D721Med (cell line): ENCODE data around the gene APOL1.

Source experiments
- DNase-seq: peaks from one replicate; pipeline ENCODE4 v3.0.0; 2011; ENCODE audit warnings: low spot score; ENCODE audit not compliant: insufficient read length
- FAIRE-seq: peaks from 2 replicates; lab custom pipeline; 2011; peaks lifted over from hg19 to GRCh38; lab: Jason Lieb, UNC
- TF ChIP-seq, protein P1 (sequence below): IDR thresholded peaks from 2 replicates; pipeline ENCODE4 v1.5.1; 2012; ENCODE audit warnings: mild to moderate bottlenecking, control low read depth; ENCODE audit not compliant: insufficient read depth; ENCODE audit errors: missing control alignments

Gene APOL1

GRCh38 chr22:36274531-36274930 is 21.6 kb downstream of the APOL1 start:
- no peak for DNase-seq
- no peak for FAIRE-seq
- TF ChIP-seq, protein P1, sequence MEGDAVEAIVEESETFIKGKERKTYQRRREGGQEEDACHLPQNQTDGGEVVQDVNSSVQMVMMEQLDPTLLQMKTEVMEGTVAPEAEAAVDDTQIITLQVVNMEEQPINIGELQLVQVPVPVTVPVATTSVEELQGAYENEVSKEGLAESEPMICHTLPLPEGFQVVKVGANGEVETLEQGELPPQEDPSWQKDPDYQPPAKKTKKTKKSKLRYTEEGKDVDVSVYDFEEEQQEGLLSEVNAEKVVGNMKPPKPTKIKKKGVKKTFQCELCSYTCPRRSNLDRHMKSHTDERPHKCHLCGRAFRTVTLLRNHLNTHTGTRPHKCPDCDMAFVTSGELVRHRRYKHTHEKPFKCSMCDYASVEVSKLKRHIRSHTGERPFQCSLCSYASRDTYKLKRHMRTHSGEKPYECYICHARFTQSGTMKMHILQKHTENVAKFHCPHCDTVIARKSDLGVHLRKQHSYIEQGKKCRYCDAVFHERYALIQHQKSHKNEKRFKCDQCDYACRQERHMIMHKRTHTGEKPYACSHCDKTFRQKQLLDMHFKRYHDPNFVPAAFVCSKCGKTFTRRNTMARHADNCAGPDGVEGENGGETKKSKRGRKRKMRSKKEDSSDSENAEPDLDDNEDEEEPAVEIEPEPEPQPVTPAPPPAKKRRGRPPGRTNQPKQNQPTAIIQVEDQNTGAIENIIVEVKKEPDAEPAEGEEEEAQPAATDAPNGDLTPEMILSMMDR = no peak

DNA sequence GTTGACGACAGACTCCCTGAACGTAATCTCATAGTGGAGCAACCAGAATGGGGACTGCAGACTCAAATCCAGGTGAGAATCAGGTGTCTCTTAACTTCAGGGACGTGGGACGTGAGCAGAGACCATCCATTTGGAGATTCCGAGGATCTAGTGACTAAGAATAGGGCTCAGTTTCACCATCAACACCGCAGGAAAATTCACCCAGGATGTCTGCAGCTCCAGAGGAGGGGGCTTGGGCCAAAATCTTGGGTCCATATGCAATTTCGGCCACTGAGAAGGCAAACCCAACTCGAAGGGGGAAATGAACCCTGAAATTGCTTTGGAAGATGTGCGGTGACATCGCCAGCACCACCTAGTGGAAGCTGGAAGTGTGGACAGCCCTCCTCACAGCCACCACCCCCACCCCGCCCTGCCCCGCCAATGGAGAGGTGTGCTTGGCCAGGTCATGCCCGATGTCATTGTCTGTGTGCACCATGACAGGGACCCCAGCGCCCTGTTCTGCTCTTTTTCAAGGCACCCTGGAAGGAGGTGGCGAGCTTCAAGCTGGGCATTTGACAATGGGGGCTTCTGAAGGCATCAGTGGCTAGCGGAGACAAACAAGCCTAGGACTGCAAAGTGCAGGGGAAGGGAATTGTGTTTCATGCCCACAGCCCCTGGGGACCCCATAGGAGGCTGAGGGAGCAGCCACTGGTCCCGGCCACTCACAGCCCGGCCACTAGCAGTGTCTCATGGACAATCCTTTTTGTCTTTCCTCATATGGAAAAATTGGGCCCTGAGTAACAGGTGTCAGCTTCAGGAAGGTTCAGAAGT is 24.8 kb downstream of the APOL1 start:
- DNase-seq = no peak
- FAIRE-seq = no peak
- TF ChIP-seq, protein P1 = peak; percentile 56

- TF ChIP-seq, protein P1 = no peak
- DNase-seq (no peak), FAIRE-seq (no peak)
Measured at GRCh38 chr22:36279219-36279666, 26.3 kb downstream of the APOL1 start.

DNA sequence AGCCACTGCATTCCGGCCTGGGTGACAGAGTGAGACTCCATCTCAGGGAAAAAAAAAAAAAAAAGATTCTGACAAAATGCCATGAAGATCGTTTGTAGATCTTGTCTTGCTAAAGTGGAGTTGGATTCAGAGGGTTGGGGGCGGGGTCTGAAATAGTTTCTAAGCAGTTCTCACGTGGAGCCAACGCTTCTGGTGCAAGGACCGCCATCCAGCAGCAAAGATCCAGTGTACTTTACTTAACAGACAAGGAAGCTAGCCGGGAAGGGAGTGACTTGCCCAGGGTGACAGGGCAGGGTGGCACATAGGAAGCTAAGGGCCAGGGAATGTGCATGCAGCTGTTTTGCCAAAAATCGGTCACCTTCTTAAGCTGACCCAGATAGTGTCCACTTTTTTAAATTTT is 27.4 kb downstream of the APOL1 start:
- FAIRE-seq = no peak
- DNase-seq = no peak

DNA sequence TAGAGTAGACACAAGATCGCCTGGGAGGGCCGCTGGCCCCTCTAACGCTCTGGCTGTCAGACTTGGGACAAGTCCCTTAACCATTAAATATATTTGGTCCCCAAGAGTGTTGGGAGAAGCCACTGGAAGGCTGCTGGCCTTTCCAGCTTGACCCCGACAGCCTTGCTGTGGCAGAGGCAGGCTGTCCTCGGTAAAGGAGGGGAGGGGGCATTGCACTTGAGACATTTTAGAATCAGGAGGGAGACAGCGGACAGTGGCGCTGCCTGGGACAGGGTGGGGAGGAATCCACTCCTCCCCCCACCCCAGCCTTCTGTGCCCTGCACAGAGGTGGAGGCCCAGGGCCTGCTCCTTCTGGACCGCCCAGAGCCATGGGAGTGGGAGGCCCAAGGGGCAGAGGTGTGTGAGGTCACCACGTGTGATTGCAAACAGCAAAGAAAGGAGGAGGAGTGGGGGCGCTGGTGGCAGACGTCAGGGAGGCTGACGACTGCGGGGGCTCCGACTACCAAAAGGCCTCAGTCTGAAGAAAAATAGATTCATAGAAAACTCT is 28.9 kb downstream of the APOL1 start:
- DNase-seq (no peak), FAIRE-seq (no peak)
- TF ChIP-seq, protein P1 = no peak

More for the DNA sequence above, 27.4 kb downstream of the APOL1 start:
- TF ChIP-seq, protein P1 = no peak

DNA sequence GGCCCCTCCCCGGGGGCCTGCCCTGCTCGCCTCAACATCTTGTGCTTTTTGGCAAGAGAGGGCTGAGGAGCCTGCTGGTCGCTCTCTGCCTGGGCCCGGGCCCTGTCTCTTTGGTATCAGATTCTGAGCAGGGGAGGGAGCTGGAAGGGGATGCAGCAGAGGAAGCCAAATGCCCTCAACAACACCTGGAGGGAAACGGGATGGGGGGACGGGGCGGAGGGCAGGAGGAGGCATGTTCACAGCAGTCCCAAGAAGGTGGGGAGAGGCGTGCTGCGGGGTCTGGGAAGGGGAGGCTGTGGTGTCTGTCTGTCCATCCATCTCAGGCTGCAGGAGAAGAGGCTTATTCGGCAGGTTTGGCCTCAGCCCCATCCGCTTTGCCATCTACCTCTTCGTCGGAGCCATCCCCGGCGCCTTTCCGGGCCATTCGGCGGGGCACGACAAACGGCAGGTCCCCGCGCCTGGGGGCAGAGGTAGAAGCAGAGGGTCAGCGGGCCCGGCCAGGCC is 29.4 kb downstream of the APOL1 start:
- FAIRE-seq (no peak), DNase-seq (no peak)
- TF ChIP-seq, protein P1 = no peak

DNA sequence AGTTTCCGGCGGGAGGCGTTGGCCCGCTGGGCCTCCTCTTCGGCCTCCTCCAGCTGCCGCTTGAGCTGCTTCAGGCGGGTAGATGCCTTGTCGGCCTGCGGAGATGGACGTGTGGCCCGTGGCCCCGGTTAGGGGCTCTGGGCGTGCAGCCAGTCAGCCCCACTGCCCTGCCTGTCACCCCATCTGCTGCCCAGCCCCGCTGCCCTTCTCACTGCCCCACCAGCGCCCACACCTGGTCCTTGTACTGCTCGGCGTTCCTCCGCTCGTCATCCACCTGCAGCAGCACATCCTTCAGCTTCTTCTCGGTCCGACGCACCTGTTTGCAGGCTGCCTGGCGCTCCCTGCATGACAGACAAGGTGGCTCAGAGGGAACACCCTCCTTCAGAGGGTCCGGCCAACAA is 31.2 kb downstream of the APOL1 start:
- DNase-seq (no peak), FAIRE-seq (no peak)
- TF ChIP-seq, protein P1 = no peak
